ENCODE measurements around the gene STN1. TPM values are rescaled to one million over a fixed set of nuclear protein-coding genes. Genes with fewer than 3 reads are reported as not detected.

Gene STN1
- total RNA-seq, 4 donors from 2014 or later: 9.5 to 37.1 (median 18.5) TPM

DNA sequence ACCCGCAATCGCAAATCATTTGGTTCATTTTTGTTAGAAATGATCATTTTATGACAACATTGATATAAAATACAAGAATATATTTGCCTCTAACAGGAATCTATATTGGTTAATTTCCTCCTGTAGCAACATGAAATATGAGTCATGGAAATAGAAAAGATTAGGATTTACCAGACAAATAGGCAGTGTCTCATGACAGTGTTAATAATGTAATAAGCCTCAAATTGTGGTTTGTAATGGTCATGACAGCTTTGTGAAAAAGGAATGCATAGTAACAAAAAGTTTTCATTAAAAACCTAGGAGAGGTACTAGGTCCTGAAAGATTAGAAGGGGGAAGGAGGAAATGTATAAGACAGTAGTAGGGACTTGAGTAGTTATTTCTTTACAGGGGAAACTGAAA, 41.0 kb upstream of the STN1 start:
- no peak for DNase-seq

DNA sequence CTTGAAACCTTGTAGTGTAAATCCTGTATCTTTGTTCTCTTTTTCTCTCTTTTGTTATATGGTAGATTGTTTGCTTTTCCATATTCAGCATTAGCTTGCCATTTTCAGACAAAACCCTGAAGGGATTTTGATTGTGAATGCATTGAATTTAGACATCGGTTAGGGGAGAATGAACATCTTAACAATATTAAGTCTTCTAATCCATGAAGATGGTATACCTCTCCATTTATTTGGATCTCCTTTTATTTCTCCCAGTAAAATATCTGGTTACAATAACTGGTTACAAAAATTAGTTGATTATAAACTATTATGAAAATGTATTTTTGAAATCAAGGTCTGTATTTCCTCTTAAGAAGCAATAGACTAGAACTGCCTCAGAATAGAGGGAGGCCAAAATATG, 36.6 kb upstream of the STN1 start:
- Histone ChIP-seq H3K9me3 (peaks cover 0 to 3% (median 0%) of the 10 kb centered on the region in 4 donors), H3K4me1 (no peaks in the 10 kb centered on the region), H3K4me3 (no peak overlapping the region), H3K27ac (no peak overlapping the region), H3K36me3 (no peaks in the 10 kb centered on the region), H3K27me3 (no peaks in the 10 kb centered on the region)
- no peak for DNase-seq
- TF ChIP-seq, protein P1, sequence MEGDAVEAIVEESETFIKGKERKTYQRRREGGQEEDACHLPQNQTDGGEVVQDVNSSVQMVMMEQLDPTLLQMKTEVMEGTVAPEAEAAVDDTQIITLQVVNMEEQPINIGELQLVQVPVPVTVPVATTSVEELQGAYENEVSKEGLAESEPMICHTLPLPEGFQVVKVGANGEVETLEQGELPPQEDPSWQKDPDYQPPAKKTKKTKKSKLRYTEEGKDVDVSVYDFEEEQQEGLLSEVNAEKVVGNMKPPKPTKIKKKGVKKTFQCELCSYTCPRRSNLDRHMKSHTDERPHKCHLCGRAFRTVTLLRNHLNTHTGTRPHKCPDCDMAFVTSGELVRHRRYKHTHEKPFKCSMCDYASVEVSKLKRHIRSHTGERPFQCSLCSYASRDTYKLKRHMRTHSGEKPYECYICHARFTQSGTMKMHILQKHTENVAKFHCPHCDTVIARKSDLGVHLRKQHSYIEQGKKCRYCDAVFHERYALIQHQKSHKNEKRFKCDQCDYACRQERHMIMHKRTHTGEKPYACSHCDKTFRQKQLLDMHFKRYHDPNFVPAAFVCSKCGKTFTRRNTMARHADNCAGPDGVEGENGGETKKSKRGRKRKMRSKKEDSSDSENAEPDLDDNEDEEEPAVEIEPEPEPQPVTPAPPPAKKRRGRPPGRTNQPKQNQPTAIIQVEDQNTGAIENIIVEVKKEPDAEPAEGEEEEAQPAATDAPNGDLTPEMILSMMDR (IDR thresholded peaks at IDR 0.05): no peak
- TF ChIP-seq POLR2A (IDR thresholded peaks at IDR 0.05): no peak

More for the DNA sequence above, 41.0 kb upstream of the STN1 start:
- H3K9me3 ChIP-seq: peaks cover 0 to 3% (median 0%) of the 10 kb centered on the region in 4 donors
- H3K27me3 ChIP-seq: no peaks in the 10 kb centered on the region
- TF ChIP-seq, protein P1 (IDR thresholded peaks at IDR 0.05): no peak
- TF ChIP-seq POLR2A (IDR thresholded peaks at IDR 0.05): no peak
- H3K27ac ChIP-seq: no peak overlapping the region
- no peaks in the 10 kb centered on the region for H3K4me1 ChIP-seq
- H3K36me3 ChIP-seq: no peaks in the 10 kb centered on the region
- H3K4me3 ChIP-seq: no peak overlapping the region

DNA sequence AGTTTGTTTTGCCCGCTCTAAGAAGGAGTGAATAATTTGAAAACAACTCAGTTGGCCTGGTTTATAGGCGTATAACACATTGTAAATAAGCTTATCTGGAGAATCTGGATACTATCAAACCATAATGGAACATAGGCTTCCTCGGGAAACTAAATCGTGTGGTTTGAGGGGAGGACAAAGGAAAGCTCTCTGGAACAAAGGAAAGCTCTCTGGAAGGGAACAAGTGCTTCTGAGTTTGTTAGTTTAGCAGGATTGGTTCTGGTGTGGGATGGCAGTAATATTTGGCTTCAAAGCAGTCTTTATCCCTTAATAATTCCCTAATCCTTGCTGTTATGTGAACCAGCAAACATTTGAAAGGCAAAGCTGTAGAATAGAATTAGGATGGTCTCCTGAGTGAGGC, 34.0 kb upstream of the STN1 start:
- H3K27me3 ChIP-seq: no peaks in the 10 kb centered on the region
- peaks cover 0 to 3% (median 0%) of the 10 kb centered on the region in 4 donors for H3K9me3 ChIP-seq
- DNase-seq: no peak
- H3K36me3 ChIP-seq: no peaks in the 10 kb centered on the region
- H3K27ac ChIP-seq: no peak overlapping the region
- H3K4me1 ChIP-seq: no peaks in the 10 kb centered on the region
- no peak overlapping the region for H3K4me3 ChIP-seq
- TF ChIP-seq POLR2A (IDR thresholded peaks at IDR 0.05): no peak
- TF ChIP-seq, protein P1 (IDR thresholded peaks at IDR 0.05): no peak

DNA sequence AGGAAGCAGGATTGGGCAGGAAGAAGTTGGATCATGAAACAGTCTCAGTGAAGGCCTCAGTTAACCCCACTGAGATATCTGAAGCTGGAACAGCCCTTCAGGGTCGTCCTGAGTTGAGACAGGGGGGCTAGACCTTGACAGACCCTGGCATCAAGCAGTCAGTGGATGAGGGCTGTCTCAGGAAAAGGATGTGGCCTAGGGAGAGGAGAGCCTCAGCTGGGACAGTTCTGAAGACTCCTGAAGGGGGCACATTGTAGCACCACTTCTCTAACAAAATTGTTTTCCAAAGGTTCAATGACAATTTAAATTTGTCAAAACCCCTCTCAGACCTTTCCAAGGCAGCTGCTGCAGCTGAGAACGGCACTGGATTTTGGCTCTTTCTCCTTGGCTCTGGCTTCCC, 33.2 kb upstream of the STN1 start:
- Histone ChIP-seq H3K27ac (no peak overlapping the region), H3K4me1 (no peaks in the 10 kb centered on the region), H3K36me3 (no peaks in the 10 kb centered on the region), H3K9me3 (peaks cover 0 to 3% (median 0%) of the 10 kb centered on the region in 4 donors), H3K4me3 (no peak overlapping the region), H3K27me3 (no peaks in the 10 kb centered on the region)
- no peak for TF ChIP-seq POLR2A (IDR thresholded peaks at IDR 0.05)
- TF ChIP-seq, protein P1 (IDR thresholded peaks at IDR 0.05): no peak
- no peak for DNase-seq

DNA sequence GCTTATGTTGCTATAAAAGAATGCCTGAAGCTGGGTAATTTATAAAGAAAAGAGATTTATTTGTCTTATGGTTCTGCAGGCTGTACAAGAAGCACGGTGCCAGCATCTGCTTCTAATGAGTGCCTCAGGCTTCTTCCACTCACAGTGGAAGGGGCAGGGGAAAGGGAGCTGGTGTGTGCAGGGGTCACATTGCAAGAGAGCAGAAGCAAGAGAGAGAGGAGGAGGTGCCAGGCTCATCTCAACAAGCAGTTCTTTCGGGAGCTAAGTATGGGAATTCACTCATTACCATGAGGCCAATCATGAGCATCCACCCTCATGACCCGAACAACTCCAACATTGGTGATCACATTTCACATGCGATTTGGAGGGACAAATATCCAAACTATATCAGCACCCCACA, 31.7 kb upstream of the STN1 start:
- DNase-seq: no peak
- TF ChIP-seq POLR2A (IDR thresholded peaks at IDR 0.05): no peak
- TF ChIP-seq, protein P1 (IDR thresholded peaks at IDR 0.05): no peak
- H3K27ac ChIP-seq: no peak overlapping the region

More for the DNA sequence above, 31.7 kb upstream of the STN1 start:
- H3K4me1 ChIP-seq: no peaks in the 10 kb centered on the region
- H3K4me3 ChIP-seq: no peak overlapping the region
- no peaks in the 10 kb centered on the region for H3K27me3 ChIP-seq
- no peaks in the 10 kb centered on the region for H3K36me3 ChIP-seq
- peaks cover 0 to 3% (median 0%) of the 10 kb centered on the region in 4 donors for H3K9me3 ChIP-seq

Measured in Peyer's patch (tissue), 4 donors.